Measurements from ENCODE around the gene KCNJ16.

KCNJ16 gene

DNA sequence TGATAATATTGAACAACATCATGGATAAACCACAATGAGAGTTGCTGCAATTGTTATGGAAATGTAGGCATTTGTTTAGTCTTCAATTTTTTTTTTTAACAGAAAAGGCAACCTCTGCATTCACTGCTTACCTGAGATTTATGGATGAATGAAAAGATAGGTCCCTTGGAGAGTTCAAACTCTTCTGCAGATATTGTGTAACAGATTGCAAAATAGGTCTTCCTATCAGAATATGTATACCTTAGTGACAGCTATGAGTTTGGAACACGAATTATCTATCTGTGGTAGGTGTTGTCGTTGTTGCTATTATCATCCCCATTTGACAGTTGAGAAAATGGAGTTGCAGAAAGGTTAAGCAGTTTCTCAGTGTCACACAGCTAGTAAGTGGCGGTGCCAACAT, 1.2 kb upstream of the KCNJ16 start:
- TF ChIP-seq, protein P1, sequence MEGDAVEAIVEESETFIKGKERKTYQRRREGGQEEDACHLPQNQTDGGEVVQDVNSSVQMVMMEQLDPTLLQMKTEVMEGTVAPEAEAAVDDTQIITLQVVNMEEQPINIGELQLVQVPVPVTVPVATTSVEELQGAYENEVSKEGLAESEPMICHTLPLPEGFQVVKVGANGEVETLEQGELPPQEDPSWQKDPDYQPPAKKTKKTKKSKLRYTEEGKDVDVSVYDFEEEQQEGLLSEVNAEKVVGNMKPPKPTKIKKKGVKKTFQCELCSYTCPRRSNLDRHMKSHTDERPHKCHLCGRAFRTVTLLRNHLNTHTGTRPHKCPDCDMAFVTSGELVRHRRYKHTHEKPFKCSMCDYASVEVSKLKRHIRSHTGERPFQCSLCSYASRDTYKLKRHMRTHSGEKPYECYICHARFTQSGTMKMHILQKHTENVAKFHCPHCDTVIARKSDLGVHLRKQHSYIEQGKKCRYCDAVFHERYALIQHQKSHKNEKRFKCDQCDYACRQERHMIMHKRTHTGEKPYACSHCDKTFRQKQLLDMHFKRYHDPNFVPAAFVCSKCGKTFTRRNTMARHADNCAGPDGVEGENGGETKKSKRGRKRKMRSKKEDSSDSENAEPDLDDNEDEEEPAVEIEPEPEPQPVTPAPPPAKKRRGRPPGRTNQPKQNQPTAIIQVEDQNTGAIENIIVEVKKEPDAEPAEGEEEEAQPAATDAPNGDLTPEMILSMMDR (IDR thresholded peaks at IDR 0.05; ENCODE audit: low read length, missing control alignments): no peak
- DNase-seq (ENCODE audit: low read depth): no peak

DNA sequence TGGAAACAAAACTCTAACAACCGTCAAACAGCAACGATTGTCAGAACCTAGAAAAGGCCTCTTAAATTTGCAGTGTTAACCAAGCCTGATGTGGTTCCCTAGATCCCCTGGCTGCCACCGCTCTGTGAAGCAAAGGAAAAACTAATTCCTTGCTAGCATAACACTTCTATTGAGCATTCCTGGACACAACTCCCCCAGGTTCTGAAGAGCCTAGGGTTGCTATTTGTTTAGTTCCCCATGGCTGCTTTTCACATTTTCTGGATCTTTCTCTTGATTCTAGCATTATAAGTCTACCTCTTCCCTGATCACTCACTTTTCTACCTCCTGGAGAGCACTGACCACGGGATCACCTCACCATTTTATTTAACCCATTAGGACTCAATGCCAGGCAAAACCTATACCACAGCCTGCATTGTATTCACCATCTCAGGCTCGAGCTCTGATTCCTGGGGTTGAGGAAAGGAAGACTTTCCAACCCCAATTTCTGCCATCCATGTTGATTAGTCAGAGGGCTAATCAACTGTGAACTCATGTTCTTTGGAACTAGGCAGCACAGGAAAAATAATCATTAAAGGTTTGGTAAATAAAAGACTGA, 692 bp upstream of the KCNJ16 start:
- DNase-seq (ENCODE audit: low read depth): no peak
- TF ChIP-seq, protein P1 (IDR thresholded peaks at IDR 0.05; ENCODE audit: low read length, missing control alignments): no peak
- H3K4me3 ChIP-seq (replicated peaks; ENCODE audit: low read depth, low read length): no peak overlapping the region

More for the DNA sequence above, 1.2 kb upstream of the KCNJ16 start:
- no peak overlapping the region for H3K4me3 ChIP-seq (replicated peaks; ENCODE audit: low read depth, low read length)

GRCh38 chr17:70076189-70076588, 1.2 kb downstream of the KCNJ16 start:
- no peak overlapping the region for H3K4me3 ChIP-seq (replicated peaks; ENCODE audit: low read depth, low read length)
- TF ChIP-seq, protein P1 (IDR thresholded peaks at IDR 0.05; ENCODE audit: low read length, missing control alignments): no peak
- peak; percentile 12 for DNase-seq (ENCODE audit: low read depth)

GRCh38 chr17:70076831-70077230, 1.8 kb downstream of the KCNJ16 start:
- H3K4me3 ChIP-seq (replicated peaks; ENCODE audit: low read depth, low read length): no peak overlapping the region
- TF ChIP-seq, protein P1 (IDR thresholded peaks at IDR 0.05; ENCODE audit: low read length, missing control alignments): no peak
- DNase-seq (ENCODE audit: low read depth): no peak

DNA sequence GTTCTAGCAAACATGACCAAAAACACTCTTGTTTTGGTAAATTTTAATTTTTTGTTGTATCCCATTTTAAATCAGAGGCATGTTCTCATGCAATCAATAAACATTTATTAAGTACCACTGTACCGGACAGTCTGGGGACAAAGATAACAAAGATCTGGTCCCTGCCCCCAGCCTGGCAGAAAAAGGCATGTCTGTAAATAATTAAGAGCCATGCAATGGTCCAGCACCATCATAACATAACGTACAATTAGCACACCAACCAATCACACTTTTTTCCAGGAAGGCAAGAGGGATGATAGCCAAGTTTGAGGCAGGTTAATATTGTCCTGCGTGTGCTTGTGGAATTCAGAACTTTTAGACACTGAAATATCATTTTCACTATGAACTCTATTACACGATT, 3.5 kb downstream of the KCNJ16 start:
- TF ChIP-seq, protein P1 (IDR thresholded peaks at IDR 0.05; ENCODE audit: low read length, missing control alignments): no peak
- no peak overlapping the region for H3K4me3 ChIP-seq (replicated peaks; ENCODE audit: low read depth, low read length)
- no peak for DNase-seq (ENCODE audit: low read depth)

DNA sequence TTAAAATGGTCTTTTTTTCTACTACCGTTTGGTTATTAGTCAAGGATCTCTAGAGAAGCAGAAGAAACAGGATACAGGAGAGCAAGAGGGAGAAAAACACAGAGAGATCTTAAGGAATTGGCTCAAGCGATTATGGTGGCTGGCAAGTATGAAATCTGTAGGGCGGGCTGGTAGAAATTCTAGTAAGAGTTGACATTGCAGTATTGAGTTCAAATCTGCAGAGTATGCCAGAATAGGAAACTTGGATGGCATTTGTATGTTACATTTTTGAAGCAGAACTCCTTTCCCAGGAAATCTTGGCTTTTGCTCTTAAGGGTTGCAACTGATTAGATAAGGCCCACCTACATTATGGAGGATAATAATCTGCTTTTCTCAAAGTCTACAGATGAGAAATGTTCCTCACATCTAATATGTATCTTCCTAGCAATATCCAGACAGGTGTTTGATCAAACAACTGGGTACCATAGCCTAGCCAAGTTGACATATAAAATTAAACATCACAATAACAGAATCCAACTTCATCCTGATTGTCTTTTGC, 4.0 kb downstream of the KCNJ16 start:
- TF ChIP-seq, protein P1 (IDR thresholded peaks at IDR 0.05; ENCODE audit: low read length, missing control alignments): no peak
- no peak overlapping the region for H3K4me3 ChIP-seq (replicated peaks; ENCODE audit: low read depth, low read length)
- no peak for DNase-seq (ENCODE audit: low read depth)
